CD4-positive, alpha-beta T cell treated with Interleukin-15 for 4 hours (primary cell): ENCODE measurements around the gene PTPRN2.

Source experiments
- DNase-seq: peaks from one replicate; pipeline ENCODE4 v3.0.0-alpha.2; 2020; ENCODE audit warnings: low spot score

PTPRN2 gene

GRCh38 chr7:157813053-157813452, 774.6 kb downstream of the PTPRN2 start:
- DNase-seq: no peak

- no peak for DNase-seq
These were observed 775.7 kb downstream of the PTPRN2 start for GRCh38 chr7:157811946-157812345.

- no peak for DNase-seq
These were observed 777.5 kb downstream of the PTPRN2 start for GRCh38 chr7:157809863-157810851.

- DNase-seq: no peak
These were observed 778.3 kb downstream of the PTPRN2 start for GRCh38 chr7:157809154-157809862.

- no peak for DNase-seq
These were observed 779.6 kb downstream of the PTPRN2 start for GRCh38 chr7:157808042-157808441.

GRCh38 chr7:157807510-157807909, 780.1 kb downstream of the PTPRN2 start:
- DNase-seq: no peak

GRCh38 chr7:157806711-157807110, 780.9 kb downstream of the PTPRN2 start:
- DNase-seq: no peak

- DNase-seq: no peak
These were observed 781.9 kb downstream of the PTPRN2 start for GRCh38 chr7:157805713-157806112.

- no peak for DNase-seq
These were observed 783.7 kb downstream of the PTPRN2 start for GRCh38 chr7:157803906-157804305.

- DNase-seq: no peak
These were observed 785.5 kb downstream of the PTPRN2 start for GRCh38 chr7:157801971-157802675.

GRCh38 chr7:157801113-157801512, 786.5 kb downstream of the PTPRN2 start:
- DNase-seq: no peak

GRCh38 chr7:157800281-157800680, 787.3 kb downstream of the PTPRN2 start:
- no peak for DNase-seq

GRCh38 chr7:157799076-157799685, 788.4 kb downstream of the PTPRN2 start:
- DNase-seq: no peak

GRCh38 chr7:157797361-157797760, 790.3 kb downstream of the PTPRN2 start:
- no peak for DNase-seq

GRCh38 chr7:157796846-157797245, 790.8 kb downstream of the PTPRN2 start:
- no peak for DNase-seq

- DNase-seq: no peak
These were observed 792.0 kb downstream of the PTPRN2 start for GRCh38 chr7:157795643-157796042.

GRCh38 chr7:157795199-157795598, 792.4 kb downstream of the PTPRN2 start:
- no peak for DNase-seq

- DNase-seq: no peak
These were observed 792.9 kb downstream of the PTPRN2 start for GRCh38 chr7:157794746-157795065.

GRCh38 chr7:157793973-157794745, 793.5 kb downstream of the PTPRN2 start:
- DNase-seq: no peak

- DNase-seq: no peak
These were observed 794.6 kb downstream of the PTPRN2 start for GRCh38 chr7:157793087-157793353.

- no peak for DNase-seq
These were observed 795.2 kb downstream of the PTPRN2 start for GRCh38 chr7:157792241-157793086.
